Measurements from ENCODE around the gene PPFIBP1. TPM values are rescaled to one million over a fixed set of nuclear protein-coding genes. Genes with fewer than 3 reads are reported as not detected.

PPFIBP1 gene
- total RNA-seq, 1 donor from 2014 or later: 108 TPM

- DNase-seq: no peak
These were observed 10.7 kb upstream of the PPFIBP1 start for GRCh38 chr12:27513155-27513824.

GRCh38 chr12:27515671-27516070 lies 8.3 kb upstream of the PPFIBP1 start:
- DNase-seq: no peak

GRCh38 chr12:27516625-27517024 lies 7.4 kb upstream of the PPFIBP1 start:
- no peak for DNase-seq

- DNase-seq: no peak
These were observed 6.5 kb upstream of the PPFIBP1 start for GRCh38 chr12:27517546-27517945.

GRCh38 chr12:27517961-27518665 lies 5.9 kb upstream of the PPFIBP1 start:
- no peak for DNase-seq

- no peak for DNase-seq
These were observed 2.9 kb upstream of the PPFIBP1 start for GRCh38 chr12:27521066-27521465.

- DNase-seq: no peak
These were observed 2.0 kb upstream of the PPFIBP1 start for GRCh38 chr12:27521981-27522380.

- no peak for DNase-seq
These were observed 733 bp upstream of the PPFIBP1 start for GRCh38 chr12:27523305-27523641.

- no peak for DNase-seq
These were observed 459 bp downstream of the PPFIBP1 start for GRCh38 chr12:27524494-27524835.

- DNase-seq: no peak
These were observed 1.1 kb downstream of the PPFIBP1 start for GRCh38 chr12:27524839-27525753.

- DNase-seq: no peak
These were observed 3.5 kb downstream of the PPFIBP1 start for GRCh38 chr12:27527512-27527911.

- DNase-seq: no peak
These were observed 4.8 kb downstream of the PPFIBP1 start for GRCh38 chr12:27528788-27529187.

- no peak for DNase-seq
These were observed 6.3 kb downstream of the PPFIBP1 start for GRCh38 chr12:27530157-27530922.

GRCh38 chr12:27531896-27532295 lies 7.9 kb downstream of the PPFIBP1 start:
- DNase-seq: no peak

- no peak for DNase-seq
These were observed 10.2 kb downstream of the PPFIBP1 start for GRCh38 chr12:27534060-27534764.

- no peak for DNase-seq
These were observed 10.8 kb downstream of the PPFIBP1 start for GRCh38 chr12:27534765-27535161.

GRCh38 chr12:27535318-27535717 lies 11.3 kb downstream of the PPFIBP1 start:
- DNase-seq: no peak

GRCh38 chr12:27537855-27538675 lies 14.1 kb downstream of the PPFIBP1 start:
- no peak for DNase-seq

- DNase-seq: no peak
These were observed 15.2 kb downstream of the PPFIBP1 start for GRCh38 chr12:27539191-27539631.

- no peak for DNase-seq
These were observed 17.2 kb downstream of the PPFIBP1 start for GRCh38 chr12:27541031-27541719.
